ENCODE measurements around the gene RGS7. TPM values are rescaled to one million over a fixed set of nuclear protein-coding genes. Genes with fewer than 3 reads are reported as not detected.
"Not testable (repeated sequence)": the region's sequence is repeated elsewhere in the genome, so short reads cannot be mapped to it uniquely, and the experiment has no call there.

RGS7 gene
- total RNA-seq, 1 experiment from 2014 or later, result 1.8 TPM

- no peak for DNase-seq (ENCODE audit: low read depth)
Observed at GRCh38 chr1:240991230-240991629, 365.8 kb downstream of the RGS7 start.

- DNase-seq (ENCODE audit: low read depth), result peak; percentile 28
Observed at GRCh38 chr1:240987928-240988327, 369.1 kb downstream of the RGS7 start.

GRCh38 chr1:240985081-240985480 lies 371.9 kb downstream of the RGS7 start:
- DNase-seq (ENCODE audit: low read depth), result no peak

- DNase-seq (ENCODE audit: low read depth), result no peak
Observed at GRCh38 chr1:240980342-240980741, 376.7 kb downstream of the RGS7 start.

GRCh38 chr1:240976685-240977084 lies 380.3 kb downstream of the RGS7 start:
- DNase-seq (ENCODE audit: low read depth), result no peak

- DNase-seq (ENCODE audit: low read depth), result no peak
Observed at GRCh38 chr1:240973875-240974274, 383.1 kb downstream of the RGS7 start.

- not testable (repeated sequence) for DNase-seq (ENCODE audit: low read depth)
Observed at GRCh38 chr1:240972059-240972458, 384.9 kb downstream of the RGS7 start.

GRCh38 chr1:240970253-240970652 lies 386.8 kb downstream of the RGS7 start:
- no peak for DNase-seq (ENCODE audit: low read depth)

- DNase-seq (ENCODE audit: low read depth), result no peak
Observed at GRCh38 chr1:240968864-240969263, 388.1 kb downstream of the RGS7 start.

- DNase-seq (ENCODE audit: low read depth), result peak; percentile 27
Observed at GRCh38 chr1:240967070-240967724, 389.8 kb downstream of the RGS7 start.

- no peak for DNase-seq (ENCODE audit: low read depth)
Observed at GRCh38 chr1:240965581-240966091, 391.4 kb downstream of the RGS7 start.

GRCh38 chr1:240962086-240962485 lies 394.9 kb downstream of the RGS7 start:
- no peak for DNase-seq (ENCODE audit: low read depth)

- DNase-seq (ENCODE audit: low read depth), result no peak
Observed at GRCh38 chr1:240956424-240956823, 400.6 kb downstream of the RGS7 start.

GRCh38 chr1:240956020-240956419 lies 401.0 kb downstream of the RGS7 start:
- no peak for DNase-seq (ENCODE audit: low read depth)

GRCh38 chr1:240947438-240948224 lies 409.4 kb downstream of the RGS7 start:
- DNase-seq (ENCODE audit: low read depth), result peak; percentile 11

GRCh38 chr1:240946926-240947325 lies 410.1 kb downstream of the RGS7 start:
- peak; percentile 26 for DNase-seq (ENCODE audit: low read depth)

GRCh38 chr1:240942901-240943300 lies 414.1 kb downstream of the RGS7 start:
- no peak for DNase-seq (ENCODE audit: low read depth)

- DNase-seq (ENCODE audit: low read depth), result no peak
Observed at GRCh38 chr1:240941701-240942370, 415.2 kb downstream of the RGS7 start.

GRCh38 chr1:240936911-240937668 lies 419.9 kb downstream of the RGS7 start:
- peak; percentile 24 for DNase-seq (ENCODE audit: low read depth)

- DNase-seq (ENCODE audit: low read depth), result no peak
Observed at GRCh38 chr1:240935920-240936319, 421.1 kb downstream of the RGS7 start.

GRCh38 chr1:240931031-240931430 lies 426.0 kb downstream of the RGS7 start:
- DNase-seq (ENCODE audit: low read depth), result no peak
